ENCODE measurements around the gene ST3GAL4. TPM values are rescaled to one million over a fixed set of nuclear protein-coding genes. Genes with fewer than 3 reads are reported as not detected.

ST3GAL4 gene
- total RNA-seq, 1 experiment from 2014 or later, result 46.2 TPM

- peak; percentile 46 to 65 for DNase-seq
- no TSS peak for BruUV-seq (replicated peaks)
- intact Hi-C loops (cut with micrococcal nuclease; ENCODE audit: unreplicated experiment), result loop anchor here (1.0 to 2.0 kb wide), 4 partner anchors 17 to 93 kb away; partner anchors contain the start of gene ST3GAL4
- H3K9me3 ChIP-seq (ENCODE audit: insufficient read depth, low read depth), result no peaks in the 10 kb centered on the region
- peaks cover 43% of the 10 kb centered on the region; the same call in 1 of the 2 replicates for H3F3A ChIP-seq (ENCODE audit: insufficient read depth, low read depth)
- peak overlapping the region; percentile 85 for H3K4me2 ChIP-seq
- POLR2A ChIA-PET (ENCODE audit: unreplicated experiment), result interaction anchor here (0.5 to 1.0 kb wide), 3 partner anchors 56 to 645 kb away, joined by 3 to 15 read pairs (median 7); no protein-coding TSS in a partner anchor
- no peaks in the 10 kb centered on the region for H3K9me2 ChIP-seq (ENCODE audit: insufficient read depth)
- peaks cover 7% of the 10 kb centered on the region for H3K36me3 ChIP-seq (ENCODE audit: low read depth)
- peak overlapping the region; percentile 91 for H3K27ac ChIP-seq
- CTCF ChIA-PET, result no interaction called here
- peak overlapping the region; percentile 22; the same call in 1 of the 2 replicates for H3K4me3 ChIP-seq
- no peak for TF ChIP-seq EZH2 (IDR thresholded peaks at IDR 0.05; ENCODE audit: low read depth)
- no peak for TF ChIP-seq CTCF (conservative IDR thresholded peaks at IDR 0.05)
- no peak overlapping the region for H2AFZ ChIP-seq
- no peaks in the 10 kb centered on the region for H3K27me3 ChIP-seq (ENCODE audit: insufficient read depth, low read depth)
- no peaks in the 10 kb centered on the region for H4K20me1 ChIP-seq (ENCODE audit: insufficient read depth)
- peaks cover 65% of the 10 kb centered on the region for H3K4me1 ChIP-seq (replicated peaks; ENCODE audit: insufficient read depth)
- H3K79me2 ChIP-seq (ENCODE audit: low read depth), result peaks cover 49% of the 10 kb centered on the region
These were observed 48.2 kb downstream of the ST3GAL4 start for GRCh38 chr11:126403658-126404057.

- no peak overlapping the region for H3K4me3 ChIP-seq
These were observed 48.9 kb downstream of the ST3GAL4 start for GRCh38 chr11:126404367-126404766.

GRCh38 chr11:126405374-126405773 lies 49.9 kb downstream of the ST3GAL4 start:
- CTCF ChIA-PET, result interaction anchor here (0.8 to 1.1 kb wide), 2 partner anchors 65 to 76 kb away, joined by 3 to 4 read pairs; no protein-coding TSS in a partner anchor
- H3K4me1 ChIP-seq (replicated peaks; ENCODE audit: insufficient read depth), result peaks cover 65% of the 10 kb centered on the region
- H3K9me3 ChIP-seq (ENCODE audit: insufficient read depth, low read depth), result no peaks in the 10 kb centered on the region
- DNase-seq, result peak; percentile 70 to 90
- no peak for TF ChIP-seq CTCF (conservative IDR thresholded peaks at IDR 0.05)
- no peak for TF ChIP-seq EZH2 (IDR thresholded peaks at IDR 0.05; ENCODE audit: low read depth)
- no peaks in the 10 kb centered on the region for H4K20me1 ChIP-seq (ENCODE audit: insufficient read depth)
- H3K27ac ChIP-seq, result peak overlapping the region; percentile 91
- H3K79me2 ChIP-seq (ENCODE audit: low read depth), result peaks cover 42% of the 10 kb centered on the region
- POLR2A ChIA-PET (ENCODE audit: unreplicated experiment), result interaction anchor here (0.6 to 1.2 kb wide), 2 partner anchors 63 to 1916 kb away, joined by 3 to 4 read pairs; no protein-coding TSS in a partner anchor
- intact Hi-C loops (cut with micrococcal nuclease; ENCODE audit: unreplicated experiment), result loop anchor here (1.0 kb wide), 1 partner anchor 23 kb away; no protein-coding TSS in a partner anchor
- no peaks in the 10 kb centered on the region for H3K9me2 ChIP-seq (ENCODE audit: insufficient read depth)
- no peak overlapping the region for H2AFZ ChIP-seq
- no peaks in the 10 kb centered on the region for H3K27me3 ChIP-seq (ENCODE audit: insufficient read depth, low read depth)
- H3K4me2 ChIP-seq, result peak overlapping the region; percentile 85
- no TSS peak for BruUV-seq (replicated peaks)
- H3K4me3 ChIP-seq, result peak overlapping the region; percentile 45; the same call in 1 of the 2 replicates
- H3K36me3 ChIP-seq (ENCODE audit: low read depth), result peaks cover 11% of the 10 kb centered on the region
- H3F3A ChIP-seq (ENCODE audit: insufficient read depth, low read depth), result peaks cover 43% of the 10 kb centered on the region; the same call in 1 of the 2 replicates

More at GRCh38 chr11:126404367-126404766, 48.9 kb downstream of the ST3GAL4 start:
- intact Hi-C loops (cut with micrococcal nuclease; ENCODE audit: unreplicated experiment), result no loop called here
- H3K9me2 ChIP-seq (ENCODE audit: insufficient read depth), result no peaks in the 10 kb centered on the region
- H3K36me3 ChIP-seq (ENCODE audit: low read depth), result peaks cover 11% of the 10 kb centered on the region
- H3K9me3 ChIP-seq (ENCODE audit: insufficient read depth, low read depth), result no peaks in the 10 kb centered on the region
- BruUV-seq (replicated peaks), result no TSS peak
- POLR2A ChIA-PET (ENCODE audit: unreplicated experiment), result no interaction called here
- H3K4me1 ChIP-seq (replicated peaks; ENCODE audit: insufficient read depth), result peaks cover 65% of the 10 kb centered on the region
- TF ChIP-seq EZH2 (IDR thresholded peaks at IDR 0.05; ENCODE audit: low read depth) (no peak), CTCF (conservative IDR thresholded peaks at IDR 0.05) (no peak)
- no peaks in the 10 kb centered on the region for H4K20me1 ChIP-seq (ENCODE audit: insufficient read depth)
- no peak overlapping the region for H2AFZ ChIP-seq
- DNase-seq, result no peak
- H3K79me2 ChIP-seq (ENCODE audit: low read depth), result peaks cover 45% of the 10 kb centered on the region
- CTCF ChIA-PET, result no interaction called here
- H3K4me2 ChIP-seq, result peak overlapping the region; percentile 85
- peak overlapping the region; percentile 91 for H3K27ac ChIP-seq
- peaks cover 43% of the 10 kb centered on the region; the same call in 1 of the 2 replicates for H3F3A ChIP-seq (ENCODE audit: insufficient read depth, low read depth)
- H3K27me3 ChIP-seq (ENCODE audit: insufficient read depth, low read depth), result no peaks in the 10 kb centered on the region

Measured in PC-9 (cell line).